IMR-90 (cell line): ENCODE results near the gene NOD2. TPM values are rescaled to one million over a fixed set of nuclear protein-coding genes. Genes with fewer than 3 reads are reported as not detected.

Source experiments
- ATAC-seq: fragments of 200-7000 bp; cut with Tn5 transposase; 2 replicates; pipeline ENCODE4 v1.9.1; 2020; ENCODE audit warnings: low read depth, mild to moderate bottlenecking, moderate library complexity
- BruUV-seq: library from RNA; stranded (reverse); fragments of 400-500 nt; replicated peaks from 2 replicates; lab custom pipeline; 2021; lab: Mats Ljungman, UMichigan
- CTCF ChIA-PET: fragments of 300-600 bp; formaldehyde crosslinking; extraction: SDS; loops from one replicate; lab custom pipeline; 2021; ENCODE audit warnings: antibody characterized with exemption; lab: Yijun Ruan, JAX
- POLR2A ChIA-PET: fragments of 300-600 bp; sonication (Branson Sonifier 250); formaldehyde crosslinking; loops from one replicate; lab custom pipeline; 2022; ENCODE audit warnings: antibody characterized with exemption; ENCODE audit not compliant: unreplicated experiment; lab: Charles Lee
- DNase-seq: peaks from one replicate; pipeline ENCODE4 v3.0.0; 2013
- H2AFZ ChIP-seq: replicated peaks from 2 replicates; pipeline ENCODE3; 2013; ENCODE audit warnings: low read length, mild to moderate bottlenecking; ENCODE audit not compliant: poor library complexity
- H2AK5ac ChIP-seq: 2 replicates; pipeline ENCODE4 v1.6.1; 2013; ENCODE audit warnings: low read depth, low read length, inconsistent platforms
- H2AK9ac ChIP-seq: replicated peaks from 2 replicates; pipeline ENCODE3; 2013; ENCODE audit warnings: mild to moderate bottlenecking, low read depth, low read length, moderate library complexity; ENCODE audit not compliant: poor library complexity
- H2BK120ac ChIP-seq: 2 replicates; pipeline ENCODE4 v1.6.1; 2013; ENCODE audit warnings: low read depth, low read length, inconsistent platforms
- H2BK15ac ChIP-seq: 3 replicates; pipeline ENCODE4 v1.6.1; 2013; ENCODE audit warnings: low read depth, low read length, inconsistent platforms
- H2BK20ac ChIP-seq: 2 replicates; pipeline ENCODE4 v1.6.1; 2013; ENCODE audit warnings: low read depth, mild to moderate bottlenecking, inconsistent platforms, low read length, moderate library complexity
- H2BK5ac ChIP-seq: 2 replicates; pipeline ENCODE4 v1.6.1; 2013; ENCODE audit warnings: mild to moderate bottlenecking, low read depth, low read length, inconsistent platforms; ENCODE audit not compliant: poor library complexity, severe bottlenecking
- H3K14ac ChIP-seq: replicated peaks from 2 replicates; pipeline ENCODE4 v1.6.1; 2013; ENCODE audit warnings: low read depth, low read length, inconsistent platforms
- H3K18ac ChIP-seq: 2 replicates; pipeline ENCODE4 v1.6.1; 2013; ENCODE audit warnings: low read depth, low read length, control low read depth
- H3K23ac ChIP-seq: 2 replicates; pipeline ENCODE4 v1.6.1; 2013; ENCODE audit warnings: low read depth, low read length, inconsistent platforms
- H3K27ac ChIP-seq: 2 replicates; pipeline ENCODE4 v1.5.1; 2013; ENCODE audit warnings: mild to moderate bottlenecking, control low read depth, low read length; ENCODE audit not compliant: insufficient read depth
- H3K27me3 ChIP-seq: 2 replicates; pipeline ENCODE4 v1.6.1; 2013; ENCODE audit warnings: low read length; ENCODE audit not compliant: control insufficient read depth, insufficient read depth
- H3K36me3 ChIP-seq: 2 replicates; pipeline ENCODE4 v1.6.1; 2013; ENCODE audit warnings: low read length, mixed read lengths; ENCODE audit not compliant: control insufficient read depth, insufficient read depth
- H3K4ac ChIP-seq: 2 replicates; pipeline ENCODE4 v1.6.1; 2013; ENCODE audit warnings: low read depth, low read length, inconsistent platforms
- H3K4me1 ChIP-seq: 2 replicates; pipeline ENCODE4 v1.6.1; 2013; ENCODE audit warnings: low read length, mixed read lengths; ENCODE audit not compliant: control insufficient read depth, insufficient read depth
- H3K4me2 ChIP-seq: 2 replicates; pipeline ENCODE4 v1.6.1; 2013; ENCODE audit warnings: low read depth, mild to moderate bottlenecking, control low read depth, low read length, moderate library complexity
- H3K4me3 ChIP-seq: 2 replicates; pipeline ENCODE4 v1.5.1; 2013; ENCODE audit warnings: low read depth, mild to moderate bottlenecking, control low read depth, low read length, moderate library complexity; ENCODE audit not compliant: insufficient read depth
- H3K56ac ChIP-seq: 2 replicates; pipeline ENCODE4 v1.6.1; 2013; ENCODE audit warnings: low read length, inconsistent platforms; ENCODE audit not compliant: insufficient read depth; ENCODE audit errors: extremely low read depth
- H3K79me1 ChIP-seq, 2 experiments: 2 replicates each; pipeline ENCODE4 v1.6.1; 2013; ENCODE audit warnings: low read length in 2 of 2, inconsistent platforms in 1 of 2, low read depth in 1 of 2
- H3K9ac ChIP-seq: 2 replicates; pipeline ENCODE4 v1.6.1; 2013; ENCODE audit warnings: low read depth, low read length, control low read depth
- H3K9me1 ChIP-seq: 2 replicates; pipeline ENCODE4 v1.6.1; 2013; ENCODE audit warnings: low read length, inconsistent platforms; ENCODE audit not compliant: insufficient read depth
- H3K9me3 ChIP-seq: 2 replicates; pipeline ENCODE4 v1.6.1; 2013; ENCODE audit warnings: low read length; ENCODE audit not compliant: control insufficient read depth, insufficient read depth
- H4K20me1 ChIP-seq: 2 replicates; pipeline ENCODE4 v1.6.1; 2013; ENCODE audit warnings: low read length, inconsistent platforms; ENCODE audit not compliant: insufficient read depth
- H4K5ac ChIP-seq: 2 replicates; pipeline ENCODE4 v1.6.1; 2013; ENCODE audit warnings: mild to moderate bottlenecking, low read depth, low read length, control low read depth
- H4K8ac ChIP-seq, 2 experiments: 2 replicates each; pipeline ENCODE4 v1.6.1; 2013; ENCODE audit warnings: low read depth in 2 of 2, low read length in 2 of 2, control low read depth in 1 of 2, inconsistent platforms in 1 of 2
- H4K91ac ChIP-seq: 2 replicates; pipeline ENCODE4 v1.6.1; 2013; ENCODE audit warnings: low read depth, low read length, inconsistent platforms; ENCODE audit not compliant: insufficient read depth
- BHLHE40 ChIP-seq: fragments of 150-350 bp; IDR thresholded peaks from 2 replicates; pipeline ENCODE4 v1.6.1; 2016; ENCODE audit warnings: mild to moderate bottlenecking, low read depth, low read length
- CEBPB ChIP-seq: IDR thresholded peaks from 2 replicates; pipeline ENCODE4 v1.6.1; 2012; ENCODE audit warnings: low read depth, low read length, improper control_type of control experiment
- CHD1 ChIP-seq: IDR thresholded peaks from 2 replicates; pipeline ENCODE4 v1.6.1; 2012; ENCODE audit warnings: low read depth, low read length, improper control_type of control experiment
- FOS ChIP-seq: fragments of 150-350 bp; IDR thresholded peaks from 2 replicates; pipeline ENCODE4 v1.6.1; 2016; ENCODE audit warnings: low read depth, low read length
- MAFK ChIP-seq: IDR thresholded peaks from 2 replicates; pipeline ENCODE4 v1.6.1; 2012; ENCODE audit warnings: low read depth, low read length, improper control_type of control experiment
- MAZ ChIP-seq: IDR thresholded peaks from 2 replicates; pipeline ENCODE4 v1.6.1; 2012; ENCODE audit warnings: low read depth, mild to moderate bottlenecking, low read length, improper control_type of control experiment, moderate library complexity, borderline replicate concordance
- MXI1 ChIP-seq: IDR thresholded peaks from 2 replicates; pipeline ENCODE4 v1.6.1; 2012; ENCODE audit warnings: low read depth, mild to moderate bottlenecking, low read length, moderate library complexity, borderline replicate concordance
- NFE2L2 ChIP-seq: fragments of 150-350 bp; IDR thresholded peaks from 2 replicates; pipeline ENCODE4 v1.6.1; 2016; ENCODE audit warnings: low read depth, mild to moderate bottlenecking, low read length
- POLR2A ChIP-seq: IDR thresholded peaks from 2 replicates; pipeline ENCODE4 v1.6.1; 2012; ENCODE audit warnings: mild to moderate bottlenecking, low read depth, low read length
- RAD21 ChIP-seq: IDR thresholded peaks from 2 replicates; pipeline ENCODE4 v1.6.1; 2012; ENCODE audit warnings: low read length, improper control_type of control experiment
- RCOR1 ChIP-seq: IDR thresholded peaks from 2 replicates; pipeline ENCODE4 v1.6.1; 2012; ENCODE audit warnings: mild to moderate bottlenecking, low read length, improper control_type of control experiment; ENCODE audit not compliant: insufficient replicate concordance
- RFX5 ChIP-seq: IDR thresholded peaks from 2 replicates; pipeline ENCODE4 v1.8.0; 2012; ENCODE audit warnings: low read depth, mild to moderate bottlenecking, low read length, moderate library complexity
- SMC3 ChIP-seq: fragments of 150-350 bp; IDR thresholded peaks from 2 replicates; pipeline ENCODE4 v1.6.1; 2016; ENCODE audit warnings: low read depth, mild to moderate bottlenecking, antibody characterized with exemption, low read length, moderate library complexity
- USF2 ChIP-seq: fragments of 150-350 bp; IDR thresholded peaks from 2 replicates; pipeline ENCODE4 v1.6.1; 2017; ENCODE audit warnings: mild to moderate bottlenecking, antibody characterized with exemption, low read length, low read depth
- WGBS, 2 experiments: methylation state at CpG; one replicate each; pipeline versions ENCODE4 v1.1.5 to v1.1.7; 2013; ENCODE audit warnings: missing lambda C conversion rate in 2 of 2; ENCODE audit not compliant: insufficient read length in 1 of 2; ENCODE audit errors: extremely low coverage in 2 of 2; 5-methylcytosine and 5-hydroxymethylcytosine counted together
- dilution Hi-C: fragments of 300-500 bp; cut with HindIII; formaldehyde crosslinking; loops from one replicate; pipeline ENCODE4 v1.14.3; 2018; ENCODE audit warnings: low sequenced_read_pairs; ENCODE audit not compliant: unreplicated experiment
- in situ Hi-C: fragments of 300-500 bp; cut with MboI; formaldehyde crosslinking; loops from 3 replicates; pipeline ENCODE4 v1.14.3; 2019; ENCODE audit warnings: low sequenced_read_pairs, inconsistent platforms, mixed read lengths
- intact Hi-C: fragments of 100-400 bp; cut with micrococcal nuclease; formaldehyde crosslinking; loops from 2 replicates; pipeline ENCODE4 v1.10.0; 2022
- polyA plus RNA-seq, 3 experiments: library from polyadenylated mRNA; depleted of rRNA; stranded (reverse); fragments of >200 nt; gene quantifications; 2 replicates each; pipeline ENCODE4 v1.2.3, GENCODE V29; 2012; ENCODE audit warnings: low replicate concordance in 1 of 3
- total RNA-seq: library from RNA; depleted of rRNA; stranded (reverse); fragments of >200 nt; gene quantifications from 2 replicates; pipeline ENCODE4 v1.2.3, GENCODE V29; 2012
- TF ChIP-seq, protein P1 (sequence below): fragments of 150-350 bp; IDR thresholded peaks from 2 replicates; pipeline ENCODE4 v1.6.1; 2016; ENCODE audit warnings: low read depth, mild to moderate bottlenecking, low read length, moderate library complexity, borderline replicate concordance
- TF ChIP-seq, protein P2 (sequence below): conservative IDR thresholded peaks from 2 replicates; pipeline ENCODE4 v1.5.1; 2012; ENCODE audit warnings: mild to moderate bottlenecking, low read depth, low read length, improper control_type of control experiment

Gene NOD2
- total and polyA plus RNA-seq, 2 of the 4 experiments (the other 2 are of a cell fraction) = not detected

GRCh38 chr16:50688867-50689266 lies 4.5 kb upstream of the NOD2 start:
- Histone ChIP-seq H3K9me1 (0 out of 2 replicates have a peak, but pooled peaks cover 4% of the 10 kb centered on the region), H2BK5ac (no peak overlapping the region), H2AK5ac (no peak overlapping the region), H4K20me1 (no peaks in the 10 kb centered on the region), H3K9ac (no peak overlapping the region), H3K56ac (no peak overlapping the region), H4K91ac (no peak overlapping the region), H3K4me1 (no peaks in the 10 kb centered on the region), H2BK120ac (no peak overlapping the region), H3K14ac (no peak overlapping the region), H2AFZ (no peak overlapping the region), H3K9me3 (no peaks in the 10 kb centered on the region), H3K27ac (no peak overlapping the region), H3K36me3 (no peaks in the 10 kb centered on the region), H4K8ac (no peak overlapping the region), H2AK9ac (no peak overlapping the region), H3K23ac (no peak overlapping the region), H3K4ac (no peak overlapping the region), H3K79me1 (no peaks in the 10 kb centered on the region), H4K5ac (no peak overlapping the region), H3K4me2 (no peak overlapping the region), H3K18ac (no peak overlapping the region), H3K4me3 (no peak overlapping the region), H2BK20ac (no peak overlapping the region), H2BK15ac (no peak overlapping the region), H3K27me3 (peaks cover 18% of the 10 kb centered on the region)
- ChIA-PET CTCF (interaction anchor here (0.6 kb wide), 1 partner anchor 1313 kb away, joined by 3 read pairs; no protein-coding TSS in a partner anchor), POLR2A (no interaction called here)
- WGBS, 2 experiments = no CpG with 5 or more reads among the region's 3 CpGs
- intact Hi-C loops = no loop called here
- DNase-seq = no peak
- no peak for TF ChIP-seq BHLHE40
- TF ChIP-seq USF2 = no peak
- TF ChIP-seq RCOR1 = no peak
- no peak for TF ChIP-seq RFX5
- TF ChIP-seq MAFK = no peak
- no peak for TF ChIP-seq FOS
- TF ChIP-seq RAD21 = no peak
- no peak for TF ChIP-seq POLR2A
- no peak for TF ChIP-seq CEBPB
- no peak for TF ChIP-seq NFE2L2
- TF ChIP-seq MXI1 = no peak
- no peak for TF ChIP-seq MAZ
- TF ChIP-seq, protein P1, sequence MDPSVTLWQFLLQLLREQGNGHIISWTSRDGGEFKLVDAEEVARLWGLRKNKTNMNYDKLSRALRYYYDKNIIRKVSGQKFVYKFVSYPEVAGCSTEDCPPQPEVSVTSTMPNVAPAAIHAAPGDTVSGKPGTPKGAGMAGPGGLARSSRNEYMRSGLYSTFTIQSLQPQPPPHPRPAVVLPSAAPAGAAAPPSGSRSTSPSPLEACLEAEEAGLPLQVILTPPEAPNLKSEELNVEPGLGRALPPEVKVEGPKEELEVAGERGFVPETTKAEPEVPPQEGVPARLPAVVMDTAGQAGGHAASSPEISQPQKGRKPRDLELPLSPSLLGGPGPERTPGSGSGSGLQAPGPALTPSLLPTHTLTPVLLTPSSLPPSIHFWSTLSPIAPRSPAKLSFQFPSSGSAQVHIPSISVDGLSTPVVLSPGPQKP = no peak
- TF ChIP-seq SMC3 = no peak
- TF ChIP-seq CHD1 = no peak
- TF ChIP-seq, protein P2, sequence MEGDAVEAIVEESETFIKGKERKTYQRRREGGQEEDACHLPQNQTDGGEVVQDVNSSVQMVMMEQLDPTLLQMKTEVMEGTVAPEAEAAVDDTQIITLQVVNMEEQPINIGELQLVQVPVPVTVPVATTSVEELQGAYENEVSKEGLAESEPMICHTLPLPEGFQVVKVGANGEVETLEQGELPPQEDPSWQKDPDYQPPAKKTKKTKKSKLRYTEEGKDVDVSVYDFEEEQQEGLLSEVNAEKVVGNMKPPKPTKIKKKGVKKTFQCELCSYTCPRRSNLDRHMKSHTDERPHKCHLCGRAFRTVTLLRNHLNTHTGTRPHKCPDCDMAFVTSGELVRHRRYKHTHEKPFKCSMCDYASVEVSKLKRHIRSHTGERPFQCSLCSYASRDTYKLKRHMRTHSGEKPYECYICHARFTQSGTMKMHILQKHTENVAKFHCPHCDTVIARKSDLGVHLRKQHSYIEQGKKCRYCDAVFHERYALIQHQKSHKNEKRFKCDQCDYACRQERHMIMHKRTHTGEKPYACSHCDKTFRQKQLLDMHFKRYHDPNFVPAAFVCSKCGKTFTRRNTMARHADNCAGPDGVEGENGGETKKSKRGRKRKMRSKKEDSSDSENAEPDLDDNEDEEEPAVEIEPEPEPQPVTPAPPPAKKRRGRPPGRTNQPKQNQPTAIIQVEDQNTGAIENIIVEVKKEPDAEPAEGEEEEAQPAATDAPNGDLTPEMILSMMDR = no peak
- dilution Hi-C loops = no loop called here
- no peak for ATAC-seq
- no TSS peak for BruUV-seq
- in situ Hi-C loops = loop anchor here (10.0 kb wide), 1 partner anchor 116 kb away; no protein-coding TSS in a partner anchor
